Colonic mucosa (tissue), 4 donors: Measurements from ENCODE around the gene NLRP4. TPM values are rescaled to one million over a fixed set of nuclear protein-coding genes. Genes with fewer than 3 reads are reported as not detected.

Experiments used
- DNase-seq: peaks from one replicate; pipeline ENCODE4 v3.0.0-alpha.2; 2020
- H3K27ac ChIP-seq: fragments of 200-600 bp; one replicate; pipeline ENCODE4 v1.8.0; 2021
- H3K27me3 ChIP-seq: fragments of 200-600 bp; one replicate; pipeline ENCODE4 v1.8.0; 2021
- H3K36me3 ChIP-seq: fragments of 200-600 bp; one replicate; pipeline ENCODE4 v1.8.0; 2021
- H3K4me1 ChIP-seq: fragments of 200-600 bp; one replicate; pipeline ENCODE4 v1.8.0; 2021; ENCODE audit warnings: mild to moderate bottlenecking
- H3K4me3 ChIP-seq: fragments of 200-600 bp; one replicate; pipeline ENCODE4 v1.8.0; 2021
- H3K9ac ChIP-seq, 2 donors: one replicate each; pipeline ENCODE4 v1.7.0; 2013; ENCODE audit warnings: control low read depth in 2 of 2, low read depth in 2 of 2, low read length in 2 of 2
- H3K9me3 ChIP-seq: fragments of 200-600 bp; one replicate; pipeline ENCODE4 v1.8.0; 2021
- intact Hi-C: fragments of 100-400 bp; cut with DNase I; formaldehyde crosslinking; loops from one replicate; pipeline ENCODE4 v1.14.1; 2022
- total RNA-seq, 2 donors: library from RNA; stranded (reverse); fragmentation: NEBNext Ultra II Directional in 1 of 2; extraction: Animal tissue kit (Norgen Biotek cat#: 25700) in 1 of 2; gene quantifications; one replicate each; pipeline ENCODE4 v1.2.1, GENCODE V29; 2021
- TF ChIP-seq, protein P1 (sequence below): fragments of 200-600 bp; IDR thresholded peaks from one replicate; pipeline ENCODE4 v1.8.0; 2022; ENCODE audit warnings: antibody characterized with exemption, mild to moderate bottlenecking
- donor health status: healthy.
- donor health status: DM: no; HTN: no; CAD: no.
- donor health status: DM: no; HTN: no; CAD: no.

NLRP4 gene
- total RNA-seq, 2 donors from 2014 or later: not detected

GRCh38 chr19:55907746-55908145, 71.4 kb downstream of the NLRP4 start:
- TF ChIP-seq, protein P1, sequence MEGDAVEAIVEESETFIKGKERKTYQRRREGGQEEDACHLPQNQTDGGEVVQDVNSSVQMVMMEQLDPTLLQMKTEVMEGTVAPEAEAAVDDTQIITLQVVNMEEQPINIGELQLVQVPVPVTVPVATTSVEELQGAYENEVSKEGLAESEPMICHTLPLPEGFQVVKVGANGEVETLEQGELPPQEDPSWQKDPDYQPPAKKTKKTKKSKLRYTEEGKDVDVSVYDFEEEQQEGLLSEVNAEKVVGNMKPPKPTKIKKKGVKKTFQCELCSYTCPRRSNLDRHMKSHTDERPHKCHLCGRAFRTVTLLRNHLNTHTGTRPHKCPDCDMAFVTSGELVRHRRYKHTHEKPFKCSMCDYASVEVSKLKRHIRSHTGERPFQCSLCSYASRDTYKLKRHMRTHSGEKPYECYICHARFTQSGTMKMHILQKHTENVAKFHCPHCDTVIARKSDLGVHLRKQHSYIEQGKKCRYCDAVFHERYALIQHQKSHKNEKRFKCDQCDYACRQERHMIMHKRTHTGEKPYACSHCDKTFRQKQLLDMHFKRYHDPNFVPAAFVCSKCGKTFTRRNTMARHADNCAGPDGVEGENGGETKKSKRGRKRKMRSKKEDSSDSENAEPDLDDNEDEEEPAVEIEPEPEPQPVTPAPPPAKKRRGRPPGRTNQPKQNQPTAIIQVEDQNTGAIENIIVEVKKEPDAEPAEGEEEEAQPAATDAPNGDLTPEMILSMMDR: no peak
- Histone ChIP-seq H3K9me3 (no peaks in the 10 kb centered on the region), H3K4me1 (no peaks in the 10 kb centered on the region), H3K36me3 (no peaks in the 10 kb centered on the region), H3K27me3 (no peaks in the 10 kb centered on the region), H3K4me3 (no peak overlapping the region), H3K27ac (no peak overlapping the region), H3K9ac (no peak overlapping the region)
- no peak for DNase-seq
- intact Hi-C loops: no loop called here

DNA sequence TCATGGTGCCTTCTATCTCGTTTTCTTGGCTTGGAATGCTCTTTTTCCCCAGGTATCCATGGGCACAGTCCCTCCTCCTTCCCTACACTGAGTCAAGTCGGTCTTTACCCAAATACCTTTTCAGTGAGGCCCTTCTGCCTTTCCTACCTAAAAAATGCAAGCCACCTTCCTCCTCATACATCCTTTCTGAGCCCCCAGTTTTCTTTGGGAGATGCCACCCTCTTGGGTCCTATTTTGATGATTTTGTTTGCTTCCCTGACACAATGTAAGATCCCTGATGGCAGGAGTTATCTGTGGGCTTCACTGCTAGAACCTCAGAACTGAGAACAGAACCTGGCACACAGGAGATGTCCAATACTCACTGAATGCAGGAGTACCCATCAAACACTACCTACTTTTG, 73.5 kb downstream of the NLRP4 start:
- no peak for DNase-seq
- Histone ChIP-seq H3K27ac (no peak overlapping the region), H3K9me3 (no peaks in the 10 kb centered on the region), H3K36me3 (no peaks in the 10 kb centered on the region), H3K9ac (no peak overlapping the region), H3K4me3 (no peak overlapping the region), H3K27me3 (no peaks in the 10 kb centered on the region), H3K4me1 (no peaks in the 10 kb centered on the region)
- TF ChIP-seq, protein P1: no peak
- intact Hi-C loops: no loop called here

DNA sequence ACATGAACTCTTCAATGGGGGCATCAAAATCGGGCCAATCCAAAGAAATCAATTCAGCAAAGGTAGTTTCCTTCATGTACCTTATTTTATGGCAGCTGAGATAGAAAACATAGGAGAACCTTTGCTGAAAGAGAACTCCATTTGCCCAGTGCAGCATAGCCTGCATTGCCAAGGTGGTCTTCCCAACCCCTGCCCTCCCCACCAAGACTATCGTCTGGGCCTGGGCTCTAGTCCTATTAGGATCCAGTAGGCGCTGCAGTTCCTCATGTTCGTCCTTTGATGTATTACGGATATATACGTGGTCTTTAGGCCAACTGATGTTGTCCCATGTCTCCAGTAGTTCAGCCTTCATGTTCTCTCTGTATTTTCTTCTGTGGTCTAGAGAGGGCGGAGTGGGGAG, 76.6 kb downstream of the NLRP4 start:
- TF ChIP-seq, protein P1: no peak
- no peak overlapping the region for H3K4me3 ChIP-seq
- no peaks in the 10 kb centered on the region for H3K27me3 ChIP-seq
- H3K4me1 ChIP-seq: no peaks in the 10 kb centered on the region
- DNase-seq: no peak
- no peaks in the 10 kb centered on the region for H3K36me3 ChIP-seq
- H3K9me3 ChIP-seq: no peaks in the 10 kb centered on the region
- no peak overlapping the region for H3K27ac ChIP-seq
- intact Hi-C loops: no loop called here
- H3K9ac ChIP-seq: no peak overlapping the region

DNA sequence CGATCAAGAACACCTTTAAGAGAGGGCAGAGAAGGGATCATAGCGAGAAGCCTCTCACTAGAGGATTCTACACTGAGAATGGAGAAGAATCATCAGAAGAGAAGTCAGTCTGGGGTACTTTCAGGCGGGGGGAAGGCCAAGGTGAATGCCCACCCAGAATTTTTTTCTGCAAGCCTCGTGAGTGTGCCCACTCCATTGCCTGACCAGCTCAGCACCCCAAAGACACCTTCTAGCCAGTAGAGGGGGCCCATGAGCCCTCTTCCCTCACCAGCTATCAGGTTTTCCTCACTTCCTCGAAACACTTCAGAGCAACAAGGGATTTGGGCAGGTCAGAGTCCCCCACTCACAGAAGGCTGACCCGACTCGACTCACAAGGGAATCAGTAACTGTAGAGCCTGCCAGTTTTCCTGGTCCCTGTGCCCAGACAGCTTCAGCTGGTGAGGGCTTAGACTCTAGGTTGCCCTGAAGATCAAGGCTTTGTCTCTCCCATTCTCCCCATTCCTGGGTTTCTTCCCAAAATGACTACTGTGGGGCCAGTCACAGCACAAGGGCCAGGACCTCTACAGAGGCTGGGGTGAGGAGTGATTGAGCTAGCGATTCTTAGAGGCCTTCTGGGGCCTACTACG, 77.4 kb downstream of the NLRP4 start:
- no peaks in the 10 kb centered on the region for H3K36me3 ChIP-seq

GRCh38 chr19:55923556-55923955, 87.2 kb downstream of the NLRP4 start:
- intact Hi-C loops: no loop called here
- no peaks in the 10 kb centered on the region for H3K9me3 ChIP-seq
- DNase-seq: no peak
- no peaks in the 10 kb centered on the region for H3K4me1 ChIP-seq
- H3K27ac ChIP-seq: no peak overlapping the region
- no peak overlapping the region for H3K9ac ChIP-seq
- TF ChIP-seq, protein P1: no peak
- no peak overlapping the region for H3K4me3 ChIP-seq
- H3K36me3 ChIP-seq: no peaks in the 10 kb centered on the region
- H3K27me3 ChIP-seq: no peaks in the 10 kb centered on the region

More for the DNA sequence above, 77.4 kb downstream of the NLRP4 start:
- no peaks in the 10 kb centered on the region for H3K27me3 ChIP-seq
- DNase-seq: no peak
- no peak overlapping the region for H3K27ac ChIP-seq
- H3K9ac ChIP-seq: no peak overlapping the region
- TF ChIP-seq, protein P1: no peak
- no peaks in the 10 kb centered on the region for H3K4me1 ChIP-seq
- intact Hi-C loops: no loop called here
- H3K4me3 ChIP-seq: no peak overlapping the region
- no peaks in the 10 kb centered on the region for H3K9me3 ChIP-seq
